Measurements from ENCODE around the gene CDH12. TPM values are rescaled to one million over a fixed set of nuclear protein-coding genes. Genes with fewer than 3 reads are reported as not detected.

Gene CDH12
- total RNA-seq, 1 experiment from 2014 or later, result not detected

DNA sequence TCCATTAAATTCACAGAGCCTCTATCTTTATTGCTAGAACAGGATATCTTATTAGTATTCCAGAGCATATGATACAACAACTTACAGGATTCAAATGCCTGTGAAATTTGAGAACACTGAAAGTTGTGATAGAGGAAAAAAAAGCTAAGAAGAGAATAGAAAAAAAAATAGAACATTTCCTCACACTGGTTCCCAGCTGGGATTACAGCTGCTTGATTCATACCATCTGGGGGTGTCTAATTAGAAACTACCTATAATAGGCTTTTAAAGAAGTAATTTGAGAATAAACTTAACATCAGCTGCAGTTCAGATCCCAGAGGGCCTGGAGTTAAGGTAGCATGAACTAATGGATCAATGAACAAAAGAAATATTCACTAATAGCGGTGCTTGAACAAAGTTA, 922.0 kb downstream of the CDH12 start:
- POLR2A ChIA-PET, result no interaction called here
- no peak overlapping the region for H3K4me3 ChIP-seq (replicated peaks in 1 of 2; ENCODE audit: low read depth in 1 of 2, low read length in 2 of 2)
- no peak for TF ChIP-seq JUND (IDR thresholded peaks at IDR 0.05)
- no peak for TF ChIP-seq ELF1 (IDR thresholded peaks at IDR 0.05; ENCODE audit: borderline replicate concordance, low read depth)
- TF ChIP-seq, protein P1, sequence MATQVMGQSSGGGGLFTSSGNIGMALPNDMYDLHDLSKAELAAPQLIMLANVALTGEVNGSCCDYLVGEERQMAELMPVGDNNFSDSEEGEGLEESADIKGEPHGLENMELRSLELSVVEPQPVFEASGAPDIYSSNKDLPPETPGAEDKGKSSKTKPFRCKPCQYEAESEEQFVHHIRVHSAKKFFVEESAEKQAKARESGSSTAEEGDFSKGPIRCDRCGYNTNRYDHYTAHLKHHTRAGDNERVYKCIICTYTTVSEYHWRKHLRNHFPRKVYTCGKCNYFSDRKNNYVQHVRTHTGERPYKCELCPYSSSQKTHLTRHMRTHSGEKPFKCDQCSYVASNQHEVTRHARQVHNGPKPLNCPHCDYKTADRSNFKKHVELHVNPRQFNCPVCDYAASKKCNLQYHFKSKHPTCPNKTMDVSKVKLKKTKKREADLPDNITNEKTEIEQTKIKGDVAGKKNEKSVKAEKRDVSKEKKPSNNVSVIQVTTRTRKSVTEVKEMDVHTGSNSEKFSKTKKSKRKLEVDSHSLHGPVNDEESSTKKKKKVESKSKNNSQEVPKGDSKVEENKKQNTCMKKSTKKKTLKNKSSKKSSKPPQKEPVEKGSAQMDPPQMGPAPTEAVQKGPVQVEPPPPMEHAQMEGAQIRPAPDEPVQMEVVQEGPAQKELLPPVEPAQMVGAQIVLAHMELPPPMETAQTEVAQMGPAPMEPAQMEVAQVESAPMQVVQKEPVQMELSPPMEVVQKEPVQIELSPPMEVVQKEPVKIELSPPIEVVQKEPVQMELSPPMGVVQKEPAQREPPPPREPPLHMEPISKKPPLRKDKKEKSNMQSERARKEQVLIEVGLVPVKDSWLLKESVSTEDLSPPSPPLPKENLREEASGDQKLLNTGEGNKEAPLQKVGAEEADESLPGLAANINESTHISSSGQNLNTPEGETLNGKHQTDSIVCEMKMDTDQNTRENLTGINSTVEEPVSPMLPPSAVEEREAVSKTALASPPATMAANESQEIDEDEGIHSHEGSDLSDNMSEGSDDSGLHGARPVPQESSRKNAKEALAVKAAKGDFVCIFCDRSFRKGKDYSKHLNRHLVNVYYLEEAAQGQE (IDR thresholded peaks at IDR 0.05; ENCODE audit: low read depth), result no peak
- TF ChIP-seq, protein P2, sequence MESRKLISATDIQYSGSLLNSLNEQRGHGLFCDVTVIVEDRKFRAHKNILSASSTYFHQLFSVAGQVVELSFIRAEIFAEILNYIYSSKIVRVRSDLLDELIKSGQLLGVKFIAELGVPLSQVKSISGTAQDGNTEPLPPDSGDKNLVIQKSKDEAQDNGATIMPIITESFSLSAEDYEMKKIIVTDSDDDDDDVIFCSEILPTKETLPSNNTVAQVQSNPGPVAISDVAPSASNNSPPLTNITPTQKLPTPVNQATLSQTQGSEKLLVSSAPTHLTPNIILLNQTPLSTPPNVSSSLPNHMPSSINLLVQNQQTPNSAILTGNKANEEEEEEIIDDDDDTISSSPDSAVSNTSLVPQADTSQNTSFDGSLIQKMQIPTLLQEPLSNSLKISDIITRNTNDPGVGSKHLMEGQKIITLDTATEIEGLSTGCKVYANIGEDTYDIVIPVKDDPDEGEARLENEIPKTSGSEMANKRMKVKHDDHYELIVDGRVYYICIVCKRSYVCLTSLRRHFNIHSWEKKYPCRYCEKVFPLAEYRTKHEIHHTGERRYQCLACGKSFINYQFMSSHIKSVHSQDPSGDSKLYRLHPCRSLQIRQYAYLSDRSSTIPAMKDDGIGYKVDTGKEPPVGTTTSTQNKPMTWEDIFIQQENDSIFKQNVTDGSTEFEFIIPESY (IDR thresholded peaks at IDR 0.05; ENCODE audit: extremely low read depth, insufficient replicate concordance, low read length), result no peak
- TF ChIP-seq SRF (IDR thresholded peaks at IDR 0.05; ENCODE audit: low read depth), result no peak
- TF ChIP-seq, protein P3, sequence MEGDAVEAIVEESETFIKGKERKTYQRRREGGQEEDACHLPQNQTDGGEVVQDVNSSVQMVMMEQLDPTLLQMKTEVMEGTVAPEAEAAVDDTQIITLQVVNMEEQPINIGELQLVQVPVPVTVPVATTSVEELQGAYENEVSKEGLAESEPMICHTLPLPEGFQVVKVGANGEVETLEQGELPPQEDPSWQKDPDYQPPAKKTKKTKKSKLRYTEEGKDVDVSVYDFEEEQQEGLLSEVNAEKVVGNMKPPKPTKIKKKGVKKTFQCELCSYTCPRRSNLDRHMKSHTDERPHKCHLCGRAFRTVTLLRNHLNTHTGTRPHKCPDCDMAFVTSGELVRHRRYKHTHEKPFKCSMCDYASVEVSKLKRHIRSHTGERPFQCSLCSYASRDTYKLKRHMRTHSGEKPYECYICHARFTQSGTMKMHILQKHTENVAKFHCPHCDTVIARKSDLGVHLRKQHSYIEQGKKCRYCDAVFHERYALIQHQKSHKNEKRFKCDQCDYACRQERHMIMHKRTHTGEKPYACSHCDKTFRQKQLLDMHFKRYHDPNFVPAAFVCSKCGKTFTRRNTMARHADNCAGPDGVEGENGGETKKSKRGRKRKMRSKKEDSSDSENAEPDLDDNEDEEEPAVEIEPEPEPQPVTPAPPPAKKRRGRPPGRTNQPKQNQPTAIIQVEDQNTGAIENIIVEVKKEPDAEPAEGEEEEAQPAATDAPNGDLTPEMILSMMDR (IDR thresholded peaks at IDR 0.05 in 2 of 3, conservative IDR thresholded peaks at IDR 0.05 in 1 of 3; ENCODE audit: borderline replicate concordance in 1 of 3, insufficient read depth in 1 of 3, low read depth in 2 of 3, low read length in 2 of 3), result no peak
- TF ChIP-seq ZFX (IDR thresholded peaks at IDR 0.05), result no peak
- no peak for TF ChIP-seq TCF7L2 (IDR thresholded peaks at IDR 0.05; ENCODE audit: borderline replicate concordance, extremely low read depth, insufficient read depth, insufficient read length)
- no peak for TF ChIP-seq SP1 (IDR thresholded peaks at IDR 0.05; ENCODE audit: low read depth)
- TF ChIP-seq, protein P4, sequence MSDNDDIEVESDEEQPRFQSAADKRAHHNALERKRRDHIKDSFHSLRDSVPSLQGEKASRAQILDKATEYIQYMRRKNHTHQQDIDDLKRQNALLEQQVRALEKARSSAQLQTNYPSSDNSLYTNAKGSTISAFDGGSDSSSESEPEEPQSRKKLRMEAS (IDR thresholded peaks at IDR 0.05), result no peak

More for the DNA sequence above, 922.0 kb downstream of the CDH12 start:
- CTCF ChIA-PET, result no interaction called here
- RAD21 ChIA-PET (ENCODE audit: low non-redundant PET in 1 of 2, low total read pairs in 2 of 2, uncharacterized antibody in 2 of 2, unreplicated experiment in 2 of 2), result no interaction called here
- no peak for DNase-seq (ENCODE audit: low read depth, low spot score)
- intact Hi-C loops (cut with micrococcal nuclease), result no loop called here
- Histone ChIP-seq H3K9me2 (ENCODE audit: insufficient read depth) (no peaks in the 10 kb centered on the region), H3K36me3 (ENCODE audit: control insufficient read depth in 1 of 2, insufficient read depth in 2 of 2, low read length in 2 of 2) (no peaks in the 10 kb centered on the region), H3K9ac (ENCODE audit: low read length) (no peak overlapping the region), H2AFZ (ENCODE audit: low read depth, low read length, poor library complexity, severe bottlenecking) (no peak overlapping the region), H4K20me1 (ENCODE audit: insufficient read depth) (no peaks in the 10 kb centered on the region), H3K4me1 (ENCODE audit: control insufficient read depth in 1 of 2, insufficient read depth in 2 of 2, low read length in 2 of 2) (no peaks in the 10 kb centered on the region), H3K4me2 (ENCODE audit: low read length) (no peak overlapping the region), H3K79me2 (ENCODE audit: insufficient read depth, low read length) (no peaks in the 10 kb centered on the region), H3K27me3 (ENCODE audit: insufficient read depth, low read length) (no peaks in the 10 kb centered on the region), H3K27ac (ENCODE audit: low read depth, low read length) (no peak overlapping the region), H3K9me3 (ENCODE audit: control insufficient read depth in 1 of 2, insufficient read depth in 1 of 2, low read depth in 1 of 2, low read length in 2 of 2) (peaks cover 4 to 15% of the 10 kb centered on the region in 2 experiments; a peak in 3 of 4 replicates)
- no TSS peak for BruUV-seq (replicated peaks)
- no peak for ATAC-seq
